ENCODE data around the gene PHKB.

Gene PHKB

DNA sequence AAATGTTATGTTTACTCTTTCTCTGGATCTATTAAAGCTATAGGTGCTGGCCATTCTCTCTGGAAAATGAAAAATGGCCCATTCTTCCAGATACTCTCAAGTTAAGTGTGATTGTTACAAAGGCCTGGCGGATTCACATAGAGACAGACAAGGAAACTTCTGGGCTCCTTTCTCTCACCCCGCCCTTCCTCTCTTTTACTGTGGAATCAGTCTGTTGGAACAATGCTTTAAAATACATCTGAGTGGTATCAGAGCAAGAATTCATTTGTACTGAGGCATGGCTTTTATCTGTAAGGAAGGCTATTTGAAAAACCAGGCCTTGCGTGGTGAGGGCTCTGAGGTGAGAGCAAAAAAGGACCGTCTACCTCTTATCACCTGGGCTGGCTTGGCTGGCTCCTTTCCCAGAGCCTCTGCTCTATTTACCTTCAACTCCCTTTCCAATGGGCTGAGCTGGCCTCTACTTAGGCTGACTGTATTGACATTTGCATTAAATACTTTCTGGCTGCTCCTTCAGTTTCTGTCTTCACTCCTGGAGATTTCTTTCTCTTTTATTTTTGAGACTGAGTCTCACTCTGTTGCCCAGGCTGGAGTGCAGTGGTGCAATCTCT lies 274.0 kb downstream of the PHKB start:
- DNase-seq = no peak

DNA sequence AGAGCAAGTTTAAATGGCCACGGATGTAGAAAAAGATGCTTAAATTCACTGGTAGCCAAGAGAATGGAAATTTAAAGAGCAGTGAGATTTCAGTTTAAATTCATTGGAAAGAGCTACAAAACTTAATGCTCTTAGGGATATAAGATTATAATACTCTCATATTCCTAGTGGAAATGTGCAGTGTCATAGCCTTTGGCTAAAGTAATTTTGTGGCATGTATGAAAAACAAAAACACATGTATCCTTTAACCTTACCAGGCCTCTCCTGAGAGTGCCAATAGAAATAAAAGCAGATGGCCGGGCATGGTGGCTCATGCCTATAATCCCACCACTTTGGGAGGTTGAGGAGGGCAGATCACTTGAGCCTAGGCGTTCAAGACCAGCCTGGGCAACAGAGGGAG lies 289.2 kb downstream of the PHKB start:
- no peak for DNase-seq

Data from MV-4-11 (cell line).